HG03342 (cell line): Measurements from ENCODE around the gene TMEM33.
A peak's percentile ranks its signal among the peaks of the same experiment; 100 is the strongest.

Source experiments
- ATAC-seq: cut with Tn5 transposase; IDR thresholded peaks from one replicate; pipeline ENCODE4 v1.9.1; 2021; ENCODE audit warnings: mild to moderate bottlenecking, moderate library complexity; ENCODE audit not compliant: unreplicated experiment

Gene TMEM33

GRCh38 chr4:41939016-41939626, 3.9 kb downstream of the TMEM33 start:
- no peak for ATAC-seq

GRCh38 chr4:41940834-41941233, 5.6 kb downstream of the TMEM33 start:
- no peak for ATAC-seq

GRCh38 chr4:41943506-41943905, 8.3 kb downstream of the TMEM33 start:
- no peak for ATAC-seq

GRCh38 chr4:41944089-41944488, 8.9 kb downstream of the TMEM33 start:
- ATAC-seq, result no peak

GRCh38 chr4:41949531-41949930, 14.3 kb downstream of the TMEM33 start:
- no peak for ATAC-seq

GRCh38 chr4:41957634-41958033, 22.4 kb downstream of the TMEM33 start:
- ATAC-seq, result peak; percentile 69

- no peak for ATAC-seq
Observed at GRCh38 chr4:41963105-41963504, 27.9 kb downstream of the TMEM33 start.

GRCh38 chr4:41964401-41964800, 29.2 kb downstream of the TMEM33 start:
- no peak for ATAC-seq

- no peak for ATAC-seq
Observed at GRCh38 chr4:41967392-41967791, 32.2 kb downstream of the TMEM33 start.

GRCh38 chr4:41969671-41970070, 34.4 kb downstream of the TMEM33 start:
- no peak for ATAC-seq

- ATAC-seq, result no peak
Observed at GRCh38 chr4:41975341-41975740, 40.1 kb downstream of the TMEM33 start.

GRCh38 chr4:41976775-41977516, 41.7 kb downstream of the TMEM33 start:
- no peak for ATAC-seq

- no peak for ATAC-seq
Observed at GRCh38 chr4:41977709-41978108, 42.5 kb downstream of the TMEM33 start.

- no peak for ATAC-seq
Observed at GRCh38 chr4:41981456-41981855, 46.2 kb downstream of the TMEM33 start, which contains the start of gene DCAF4L1. Gene DCAF4L1 (plus strand): TSS chr4:41981756. CDS start chr4:41981793, 37 bp downstream.

GRCh38 chr4:41982716-41983115, 47.5 kb downstream of the TMEM33 start:
- no peak for ATAC-seq

- ATAC-seq, result no peak
Observed at GRCh38 chr4:41985151-41985550, 49.9 kb downstream of the TMEM33 start.

GRCh38 chr4:41989994-41990364, 54.8 kb downstream of the TMEM33 start:
- peak; percentile 22 for ATAC-seq

GRCh38 chr4:41990365-41991111, 55.3 kb downstream of the TMEM33 start, which contains the start of gene SLC30A9:
Gene SLC30A9 (plus strand): TSS chr4:41990530. CDS start chr4:41990652, 122 bp downstream.
- ATAC-seq, result peak; percentile 99

GRCh38 chr4:41991916-41992767, 56.9 kb downstream of the TMEM33 start:
- ATAC-seq, result no peak

- no peak for ATAC-seq
Observed at GRCh38 chr4:41992967-41993857, 58.0 kb downstream of the TMEM33 start.
